Naive thymus-derived CD4-positive, alpha-beta T cell (primary cell): ENCODE measurements around the gene DNAJC1. TPM values are rescaled to one million over a fixed set of nuclear protein-coding genes. Genes with fewer than 3 reads are reported as not detected.

Experiments used
- ATAC-seq: fragments of 150-1000 bp; cut with Tn5 transposase; 2 replicates; pipeline ENCODE4 v1.10.0; 2021; ENCODE audit warnings: mild to moderate bottlenecking, moderate library complexity
- CTCF ChIA-PET: fragments of 350-600 bp; sonication (Branson Sonifier 250); formaldehyde crosslinking; loops from one replicate; lab custom pipeline; 2021; ENCODE audit warnings: antibody characterized with exemption; lab: Charles Lee
- POLR2A ChIA-PET: fragments of 350-600 bp; sonication (Branson Sonifier 250); formaldehyde crosslinking; loops from one replicate; lab custom pipeline; 2021; ENCODE audit warnings: antibody characterized with exemption, inconsistent platforms; lab: Charles Lee
- DNase-seq, 9 donors: peaks; one replicate each; pipeline versions ENCODE4 v3.0.0 to v3.0.0-alpha.2; 2020 to 2022; ENCODE audit warnings: mixed read lengths in 1 of 9
- H3K27ac ChIP-seq: one replicate; pipeline ENCODE4 v1.7.0; 2013; ENCODE audit warnings: mild to moderate bottlenecking, low read depth, low read length, moderate library complexity
- H3K27me3 ChIP-seq, 2 donors: one replicate each; pipeline ENCODE4 v1.7.0; 2013; ENCODE audit warnings: low read length in 2 of 2, mild to moderate bottlenecking in 2 of 2, moderate library complexity in 2 of 2; ENCODE audit not compliant: control insufficient read depth in 2 of 2, insufficient read depth in 2 of 2
- H3K36me3 ChIP-seq, 3 experiments: 1 replicate in 2 of 3; 2 replicates in 1 of 3; pipeline ENCODE4 v1.7.0; 2013; ENCODE audit warnings: low read length in 3 of 3, mild to moderate bottlenecking in 3 of 3, moderate library complexity in 1 of 3; ENCODE audit not compliant: insufficient read depth in 3 of 3, control insufficient read depth in 2 of 3
- H3K4me1 ChIP-seq, 2 donors: one replicate each; pipeline ENCODE4 v1.7.0; 2013; ENCODE audit warnings: low read length in 2 of 2, mild to moderate bottlenecking in 2 of 2, moderate library complexity in 1 of 2; ENCODE audit not compliant: control insufficient read depth in 2 of 2, insufficient read depth in 2 of 2
- H3K4me3 ChIP-seq: 2 replicates; pipeline ENCODE4 v1.7.0; 2013; ENCODE audit warnings: mild to moderate bottlenecking, low read length
- H3K9me3 ChIP-seq, 3 experiments: 1 replicate in 2 of 3; 2 replicates in 1 of 3; pipeline ENCODE4 v1.7.0; 2013; ENCODE audit warnings: low read length in 3 of 3; ENCODE audit not compliant: control insufficient read depth in 2 of 3
- H3K27ac Mint-ChIP-seq, 9 donors: one replicate each; pipeline ENCODE4 v1.8.0; 2020 to 2022; ENCODE audit warnings: mixed read lengths in 9 of 9, mild to moderate bottlenecking in 8 of 9, moderate library complexity in 5 of 9, inconsistent platforms in 2 of 9
- H3K27me3 Mint-ChIP-seq, 5 donors: one replicate each; pipeline ENCODE4 v1.8.0; 2021 to 2022; ENCODE audit warnings: mixed read lengths in 5 of 5, mild to moderate bottlenecking in 1 of 5
- H3K36me3 Mint-ChIP-seq, 5 donors: one replicate each; pipeline ENCODE4 v1.8.0; 2020 to 2022; ENCODE audit warnings: mixed read lengths in 5 of 5, mild to moderate bottlenecking in 3 of 5, inconsistent platforms in 1 of 5
- H3K4me1 Mint-ChIP-seq, 7 donors: one replicate each; pipeline ENCODE4 v1.8.0; 2020 to 2022; ENCODE audit warnings: mixed read lengths in 7 of 7, mild to moderate bottlenecking in 3 of 7, inconsistent platforms in 1 of 7
- H3K4me3 Mint-ChIP-seq, 10 donors: one replicate each; pipeline ENCODE4 v1.8.0; 2020 to 2022; ENCODE audit warnings: mild to moderate bottlenecking in 10 of 10, mixed read lengths in 10 of 10, moderate library complexity in 6 of 10, inconsistent platforms in 2 of 10
- H3K9me3 Mint-ChIP-seq, 11 donors: one replicate each; pipeline ENCODE4 v1.8.0; 2020 to 2022; ENCODE audit warnings: mixed read lengths in 11 of 11, mild to moderate bottlenecking in 4 of 11, inconsistent platforms in 1 of 11, moderate library complexity in 1 of 11
- intact Hi-C, 2 donors: fragments of 100-400 bp; cut with micrococcal nuclease; formaldehyde crosslinking; loops; one replicate each; pipeline ENCODE4 v1.15.1; 2023
- polyA plus RNA-seq, 2 donors: library from polyadenylated mRNA; unstranded; fragments of 300-500 nt; fragmentation: Illumina TruSeq; gene quantifications; one replicate each; pipeline ENCODE4 v1.2.3, GENCODE V29; 2021
- total RNA-seq, 6 experiments: library from RNA in 5 of 6; stranded (reverse) in 5 of 6; gene quantifications; 1 replicate in 5 of 6; 2 replicates in 1 of 6; pipeline ENCODE4 v1.2.3 and lab custom pipeline; 2021 to 2026

Gene DNAJC1
- total and polyA plus RNA-seq, 7 experiments from 2014 or later = 9.4 to 23.9 (median 12.1) TPM

DNA sequence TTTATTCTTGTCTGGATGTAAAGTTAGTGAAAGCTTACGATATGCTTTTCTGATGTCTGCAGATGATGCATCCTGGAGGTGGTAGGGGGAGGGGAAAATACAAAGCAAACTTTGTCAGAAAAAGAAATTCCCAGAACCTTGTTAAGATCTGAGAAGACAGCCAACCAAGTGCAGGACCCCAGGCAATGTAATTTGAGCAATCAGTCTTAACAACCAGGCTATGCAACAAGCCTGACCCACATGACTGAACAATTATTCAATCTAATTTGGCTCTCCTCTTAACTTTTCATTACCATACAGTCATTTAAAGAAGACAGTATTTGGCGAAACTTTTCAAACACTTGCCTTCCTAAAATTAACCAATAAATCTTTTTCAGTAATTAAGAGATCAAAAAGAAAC is 74.5 kb downstream of the DNAJC1 start:
- H3K27me3 Mint-ChIP-seq = no peaks in the 10 kb centered on the region
- no peak overlapping the region for H3K27ac Mint-ChIP-seq
- H3K36me3 Mint-ChIP-seq = peaks cover 0 to 10% (median 0%) of the 10 kb centered on the region in 5 donors
- ChIA-PET CTCF (no interaction called here), POLR2A (no interaction called here)
- no peaks in the 10 kb centered on the region for H3K27me3 ChIP-seq
- ATAC-seq (no peak), DNase-seq (no peak)
- H3K4me1 Mint-ChIP-seq = peaks cover 0 to 8% (median 0%) of the 10 kb centered on the region in 7 donors
- peaks cover 0 to 3% (median 0%) of the 10 kb centered on the region in 11 donors for H3K9me3 Mint-ChIP-seq
- H3K9me3 ChIP-seq = no peaks in the 10 kb centered on the region
- no peak overlapping the region for H3K27ac ChIP-seq
- H3K4me1 ChIP-seq = no peaks in the 10 kb centered on the region
- H3K4me3 Mint-ChIP-seq = no peak overlapping the region
- H3K4me3 ChIP-seq = no peak overlapping the region
- no peaks in the 10 kb centered on the region for H3K36me3 ChIP-seq
- intact Hi-C loops = no loop called here

GRCh38 chr10:21927631-21928353 is 75.7 kb downstream of the DNAJC1 start:
- no peak overlapping the region for H3K4me3 Mint-ChIP-seq
- no peak overlapping the region for H3K4me3 ChIP-seq
- H3K9me3 Mint-ChIP-seq = peaks cover 0 to 3% (median 0%) of the 10 kb centered on the region in 11 donors
- H3K36me3 Mint-ChIP-seq = peaks cover 0 to 10% (median 0%) of the 10 kb centered on the region in 5 donors
- intact Hi-C loops = no loop called here
- H3K27me3 Mint-ChIP-seq = no peaks in the 10 kb centered on the region
- H3K4me1 ChIP-seq = no peaks in the 10 kb centered on the region
- CTCF ChIA-PET = no interaction called here
- no peak for ATAC-seq
- DNase-seq = no peak
- POLR2A ChIA-PET = no interaction called here
- no peaks in the 10 kb centered on the region for H3K9me3 ChIP-seq
- H3K36me3 ChIP-seq = no peaks in the 10 kb centered on the region
- peak overlapping the region in 1 of 9 donors; percentile 55 for H3K27ac Mint-ChIP-seq
- peaks cover 0 to 6% (median 0%) of the 10 kb centered on the region in 7 donors for H3K4me1 Mint-ChIP-seq
- no peak overlapping the region for H3K27ac ChIP-seq
- no peaks in the 10 kb centered on the region for H3K27me3 ChIP-seq

DNA sequence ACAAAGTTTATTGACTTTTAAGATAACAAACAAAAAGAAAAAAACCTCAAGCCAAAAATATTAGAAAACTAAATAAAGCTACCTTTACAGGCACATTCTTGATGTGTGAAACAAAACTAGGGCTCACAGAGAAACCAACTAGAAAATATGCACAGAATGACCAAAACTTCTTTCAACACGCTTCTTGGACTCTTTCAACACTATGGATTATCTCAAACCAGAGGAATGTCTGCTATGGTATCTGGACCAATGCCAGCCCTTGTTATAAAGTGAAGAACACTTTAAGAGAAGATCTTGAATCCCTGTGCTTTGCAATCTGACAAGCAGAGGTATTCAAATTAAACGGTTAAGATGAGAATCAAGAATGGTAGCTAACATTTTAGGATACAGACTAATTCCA is 76.6 kb downstream of the DNAJC1 start:
- Mint-ChIP-seq H3K36me3 (peaks cover 0 to 10% (median 0%) of the 10 kb centered on the region in 5 donors), H3K4me1 (peaks cover 0 to 6% (median 0%) of the 10 kb centered on the region in 7 donors), H3K27ac (no peak overlapping the region), H3K9me3 (peaks cover 0 to 3% (median 0%) of the 10 kb centered on the region in 11 donors), H3K4me3 (no peak overlapping the region), H3K27me3 (no peaks in the 10 kb centered on the region)
- ChIA-PET POLR2A (no interaction called here), CTCF (no interaction called here)
- H3K36me3 ChIP-seq = no peaks in the 10 kb centered on the region
- no peak overlapping the region for H3K27ac ChIP-seq
- H3K4me3 ChIP-seq = no peak overlapping the region
- no peaks in the 10 kb centered on the region for H3K27me3 ChIP-seq
- H3K4me1 ChIP-seq = no peaks in the 10 kb centered on the region
- DNase-seq = no peak
- H3K9me3 ChIP-seq = no peaks in the 10 kb centered on the region
- intact Hi-C loops = no loop called here
- ATAC-seq = no peak

GRCh38 chr10:21926358-21926925 is 77.1 kb downstream of the DNAJC1 start:
- Histone ChIP-seq H3K27ac (no peak overlapping the region), H3K4me1 (no peaks in the 10 kb centered on the region), H3K9me3 (no peaks in the 10 kb centered on the region), H3K4me3 (no peak overlapping the region), H3K36me3 (no peaks in the 10 kb centered on the region), H3K27me3 (no peaks in the 10 kb centered on the region)
- Mint-ChIP-seq H3K4me3 (no peak overlapping the region), H3K27ac (no peak overlapping the region), H3K4me1 (peaks cover 0 to 4% (median 0%) of the 10 kb centered on the region in 7 donors), H3K9me3 (peaks cover 0 to 3% (median 0%) of the 10 kb centered on the region in 11 donors), H3K36me3 (peaks cover 0 to 10% (median 0%) of the 10 kb centered on the region in 5 donors), H3K27me3 (no peaks in the 10 kb centered on the region)
- POLR2A ChIA-PET = no interaction called here
- intact Hi-C loops = no loop called here
- CTCF ChIA-PET = no interaction called here
- DNase-seq = no peak
- ATAC-seq = no peak

DNA sequence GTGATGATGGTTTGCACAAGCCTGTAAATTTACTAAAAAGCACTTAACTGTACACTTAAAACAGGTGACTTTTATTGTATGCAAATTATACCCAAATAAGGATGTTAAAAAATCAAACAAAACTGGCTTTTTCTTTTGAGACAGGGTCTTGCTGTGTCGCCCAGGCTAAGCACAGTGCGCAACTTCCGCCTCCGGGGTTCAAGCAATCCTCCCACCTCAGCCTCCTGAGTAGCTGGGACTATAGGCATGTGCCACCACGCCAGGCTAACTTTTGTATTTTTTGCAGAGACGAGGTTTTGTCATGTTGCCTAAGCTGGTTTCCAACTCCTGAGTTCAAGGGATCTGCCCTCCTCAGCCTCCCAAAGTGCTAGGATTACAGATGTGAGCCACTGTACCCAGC is 77.7 kb downstream of the DNAJC1 start:
- H3K9me3 Mint-ChIP-seq = peaks cover 0 to under 1% (median 0%) of the 10 kb centered on the region in 11 donors
- no peak for DNase-seq
- peaks cover 0 to 10% (median 0%) of the 10 kb centered on the region in 5 donors for H3K36me3 Mint-ChIP-seq
- ChIA-PET CTCF (no interaction called here), POLR2A (no interaction called here)
- intact Hi-C loops = no loop called here
- Histone ChIP-seq H3K36me3 (no peaks in the 10 kb centered on the region), H3K9me3 (no peaks in the 10 kb centered on the region), H3K27me3 (no peaks in the 10 kb centered on the region), H3K4me1 (no peaks in the 10 kb centered on the region), H3K4me3 (no peak overlapping the region), H3K27ac (no peak overlapping the region)
- no peaks in the 10 kb centered on the region for H3K27me3 Mint-ChIP-seq
- H3K4me1 Mint-ChIP-seq = peaks cover 0 to 4% (median 0%) of the 10 kb centered on the region in 7 donors
- H3K27ac Mint-ChIP-seq = no peak overlapping the region
- H3K4me3 Mint-ChIP-seq = no peak overlapping the region
- no peak for ATAC-seq

- Histone ChIP-seq H3K27ac (no peak overlapping the region), H3K36me3 (no peaks in the 10 kb centered on the region), H3K4me3 (no peak overlapping the region), H3K4me1 (no peaks in the 10 kb centered on the region), H3K27me3 (no peaks in the 10 kb centered on the region), H3K9me3 (no peaks in the 10 kb centered on the region)
- Mint-ChIP-seq H3K4me3 (no peak overlapping the region), H3K27me3 (no peaks in the 10 kb centered on the region), H3K4me1 (peaks cover 0 to 4% (median 0%) of the 10 kb centered on the region in 7 donors), H3K36me3 (peaks cover 0 to 14% (median 4%) of the 10 kb centered on the region in 5 donors), H3K27ac (no peak overlapping the region), H3K9me3 (no peaks in the 10 kb centered on the region)
- intact Hi-C loops = no loop called here
- DNase-seq = no peak
- CTCF ChIA-PET = no interaction called here
- POLR2A ChIA-PET = interaction anchor here (0.5 kb wide), 1 partner anchor 729 kb away, joined by 3 read pairs; no protein-coding TSS in a partner anchor
- ATAC-seq = no peak
Observed at GRCh38 chr10:21924511-21924910, 79.0 kb downstream of the DNAJC1 start.
